ENCODE data around the gene THBS1. TPM values are rescaled to one million over a fixed set of nuclear protein-coding genes. Genes with fewer than 3 reads are reported as not detected.

The THBS1 gene
- total RNA-seq (2012; rRNA removed), result 28.4 and 183 TPM in 2 replicates

DNA sequence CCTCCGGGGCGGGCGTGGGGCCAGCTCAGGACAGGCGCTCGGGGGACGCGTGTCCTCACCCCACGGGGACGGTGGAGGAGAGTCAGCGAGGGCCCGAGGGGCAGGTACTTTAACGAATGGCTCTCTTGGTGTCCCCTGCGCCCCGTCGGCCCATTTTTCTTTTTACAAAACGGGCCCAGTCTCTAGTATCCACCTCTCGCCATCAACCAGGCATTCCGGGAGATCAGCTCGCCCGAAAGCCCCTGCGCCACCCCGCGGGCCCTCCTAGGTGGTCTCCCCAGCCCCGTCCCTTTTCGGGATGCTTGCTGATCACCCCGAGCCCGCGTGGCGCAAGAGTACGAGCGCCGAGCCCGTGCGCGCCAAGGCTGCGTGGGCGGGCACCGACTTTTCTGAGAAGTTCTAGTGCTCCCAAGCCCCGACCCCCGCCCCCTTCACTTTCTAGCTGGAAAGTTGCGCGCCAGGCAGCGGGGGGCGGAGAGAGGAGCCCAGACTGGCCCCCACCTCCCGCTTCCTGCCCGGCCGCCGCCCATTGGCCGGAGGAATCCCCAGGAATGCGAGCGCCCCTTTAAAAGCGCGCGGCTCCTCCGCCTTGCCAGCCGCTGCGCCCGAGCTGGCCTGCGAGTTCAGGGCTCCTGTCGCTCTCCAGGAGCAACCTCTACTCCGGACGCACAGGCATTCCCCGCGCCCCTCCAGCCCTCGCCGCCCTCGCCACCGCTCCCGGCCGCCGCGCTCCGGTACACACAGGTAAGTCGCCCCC, at the start of gene THBS1:
THBS1 (plus strand) TSS at position 595 of the 757 bp plus-strand sequence. CDS start 779 bp downstream, outside the sequence.
- Histone ChIP-seq H3K36me3 (ENCODE audit: insufficient read depth, low read length) (peaks cover 35% of the 10 kb centered on the region), H3K9me3 (replicated peaks; ENCODE audit: low read length) (no peaks in the 10 kb centered on the region), H3K9ac (ENCODE audit: low read depth, low read length) (peak within 1 kb of the TSS; percentile 83), H3K4me3 (ENCODE audit: low read length) (peak within 1 kb of the TSS; percentile 83), H3K4me2 (ENCODE audit: low read length) (peak within 1 kb of the TSS; percentile 82), H3K4me1 (ENCODE audit: control insufficient read depth, insufficient read depth, low read length) (peaks cover 36% of the 10 kb centered on the region), H3K27me3 (ENCODE audit: control insufficient read depth, insufficient read depth, low read length) (no peaks in the 10 kb centered on the region)

DNA sequence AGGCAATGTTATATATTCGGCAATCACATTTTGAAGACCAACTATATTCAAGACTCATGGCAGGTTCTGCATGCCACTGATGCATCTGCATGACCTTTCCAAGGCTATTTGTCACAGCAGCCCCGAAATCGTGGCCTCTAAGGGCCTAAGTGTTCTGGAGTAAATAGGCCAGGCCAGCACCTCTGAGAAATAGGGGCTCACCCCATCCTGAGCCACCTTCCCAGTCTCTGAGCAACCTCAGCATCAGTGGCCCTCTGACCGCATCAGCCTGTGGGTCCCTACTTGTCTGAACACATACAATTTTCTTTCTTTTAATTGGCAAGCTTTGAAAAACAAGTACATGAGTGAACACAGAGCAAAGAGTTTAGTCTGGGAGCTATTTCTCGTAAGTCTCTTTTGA, 45.9 kb upstream of the THBS1 start:
- H3K36me3 ChIP-seq (ENCODE audit: insufficient read depth, low read length), result no peaks in the 10 kb centered on the region
- no peaks in the 10 kb centered on the region for H3K27me3 ChIP-seq (ENCODE audit: control insufficient read depth, insufficient read depth, low read length)
- no peak overlapping the region for H3K4me2 ChIP-seq (ENCODE audit: low read length)
- H3K9me3 ChIP-seq (replicated peaks; ENCODE audit: low read length), result no peaks in the 10 kb centered on the region
- no peak overlapping the region for H3K4me3 ChIP-seq (ENCODE audit: low read length)
- H3K9ac ChIP-seq (ENCODE audit: low read depth, low read length), result no peak overlapping the region
- no peaks in the 10 kb centered on the region for H3K4me1 ChIP-seq (ENCODE audit: control insufficient read depth, insufficient read depth, low read length)

DNA sequence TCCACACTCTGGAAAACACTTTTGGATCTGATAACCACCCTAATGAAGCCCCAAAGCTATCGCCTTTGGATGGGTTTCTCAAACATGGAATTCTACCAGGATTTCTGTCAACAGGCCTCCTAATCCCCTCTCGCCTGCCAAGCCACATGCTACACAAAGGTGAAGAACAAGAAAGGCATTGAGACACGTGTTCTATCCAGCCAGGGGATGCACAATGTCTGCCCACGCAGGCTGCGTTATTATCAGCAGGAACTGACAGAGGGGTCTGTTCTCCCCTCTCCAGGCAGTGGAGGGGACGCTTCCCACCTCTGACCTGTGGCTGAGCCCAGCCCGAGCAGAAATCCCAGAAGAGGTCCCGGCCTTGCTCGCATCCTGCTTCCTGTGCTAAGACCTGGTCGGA, 45.4 kb upstream of the THBS1 start:
- H3K4me1 ChIP-seq (ENCODE audit: control insufficient read depth, insufficient read depth, low read length), result no peaks in the 10 kb centered on the region

DNA sequence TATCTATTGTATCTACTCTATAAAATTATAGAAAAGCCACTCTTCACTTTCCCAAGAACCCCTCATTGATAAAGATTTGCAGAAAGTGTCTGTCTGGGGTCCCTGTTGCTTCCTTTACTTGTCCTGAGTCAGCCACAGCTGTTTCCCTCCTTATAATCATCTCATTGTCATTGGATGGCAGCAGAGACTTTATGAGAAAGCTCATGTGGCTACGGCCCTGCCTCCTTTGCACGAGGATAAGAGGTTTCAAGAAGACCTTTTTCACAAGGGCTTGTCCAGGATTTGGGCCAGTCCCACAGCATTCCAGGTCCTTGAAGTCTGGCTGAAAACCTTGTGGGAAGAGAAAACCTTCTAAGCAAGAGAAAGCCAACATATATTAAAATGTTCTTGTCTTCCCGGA, 41.9 kb upstream of the THBS1 start:
- H3K4me1 ChIP-seq (ENCODE audit: control insufficient read depth, insufficient read depth, low read length), result no peaks in the 10 kb centered on the region
- no peaks in the 10 kb centered on the region for H3K36me3 ChIP-seq (ENCODE audit: insufficient read depth, low read length)

More for the DNA sequence above, 45.4 kb upstream of the THBS1 start:
- H3K4me2 ChIP-seq (ENCODE audit: low read length), result no peak overlapping the region
- H3K9me3 ChIP-seq (replicated peaks; ENCODE audit: low read length), result no peaks in the 10 kb centered on the region
- H3K4me3 ChIP-seq (ENCODE audit: low read length), result no peak overlapping the region
- H3K36me3 ChIP-seq (ENCODE audit: insufficient read depth, low read length), result no peaks in the 10 kb centered on the region
- H3K27me3 ChIP-seq (ENCODE audit: control insufficient read depth, insufficient read depth, low read length), result no peaks in the 10 kb centered on the region
- no peak overlapping the region for H3K9ac ChIP-seq (ENCODE audit: low read depth, low read length)

DNA sequence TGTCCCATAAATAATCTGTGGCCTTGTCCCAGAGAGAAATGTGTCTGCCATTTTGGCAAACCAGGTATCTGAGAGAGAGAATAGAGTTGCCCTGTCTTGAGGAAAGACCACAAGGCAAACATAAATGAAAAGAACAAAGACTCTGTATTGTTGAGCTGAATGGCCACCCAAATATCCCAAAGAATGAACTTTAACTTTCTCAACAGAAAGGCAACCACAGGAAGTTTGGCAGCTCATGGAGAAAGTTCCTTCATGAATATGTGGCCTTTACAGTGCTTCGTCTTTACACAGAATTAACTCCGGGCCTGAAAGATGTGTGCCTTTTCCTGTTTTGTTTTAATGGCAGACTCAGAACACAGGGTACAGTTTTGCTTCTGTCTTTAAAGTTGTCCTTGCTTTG, 41.4 kb upstream of the THBS1 start:
- H3K4me1 ChIP-seq (ENCODE audit: control insufficient read depth, insufficient read depth, low read length), result no peaks in the 10 kb centered on the region
- no peak overlapping the region for H3K4me3 ChIP-seq (ENCODE audit: low read length)
- H3K9me3 ChIP-seq (replicated peaks; ENCODE audit: low read length), result no peaks in the 10 kb centered on the region
- H3K27me3 ChIP-seq (ENCODE audit: control insufficient read depth, insufficient read depth, low read length), result no peaks in the 10 kb centered on the region
- no peaks in the 10 kb centered on the region for H3K36me3 ChIP-seq (ENCODE audit: insufficient read depth, low read length)
- H3K4me2 ChIP-seq (ENCODE audit: low read length), result no peak overlapping the region
- no peak overlapping the region for H3K9ac ChIP-seq (ENCODE audit: low read depth, low read length)

More for the DNA sequence above, 41.9 kb upstream of the THBS1 start:
- H3K4me2 ChIP-seq (ENCODE audit: low read length), result no peak overlapping the region
- H3K9me3 ChIP-seq (replicated peaks; ENCODE audit: low read length), result no peaks in the 10 kb centered on the region
- no peak overlapping the region for H3K9ac ChIP-seq (ENCODE audit: low read depth, low read length)
- H3K4me3 ChIP-seq (ENCODE audit: low read length), result no peak overlapping the region
- H3K27me3 ChIP-seq (ENCODE audit: control insufficient read depth, insufficient read depth, low read length), result no peaks in the 10 kb centered on the region

DNA sequence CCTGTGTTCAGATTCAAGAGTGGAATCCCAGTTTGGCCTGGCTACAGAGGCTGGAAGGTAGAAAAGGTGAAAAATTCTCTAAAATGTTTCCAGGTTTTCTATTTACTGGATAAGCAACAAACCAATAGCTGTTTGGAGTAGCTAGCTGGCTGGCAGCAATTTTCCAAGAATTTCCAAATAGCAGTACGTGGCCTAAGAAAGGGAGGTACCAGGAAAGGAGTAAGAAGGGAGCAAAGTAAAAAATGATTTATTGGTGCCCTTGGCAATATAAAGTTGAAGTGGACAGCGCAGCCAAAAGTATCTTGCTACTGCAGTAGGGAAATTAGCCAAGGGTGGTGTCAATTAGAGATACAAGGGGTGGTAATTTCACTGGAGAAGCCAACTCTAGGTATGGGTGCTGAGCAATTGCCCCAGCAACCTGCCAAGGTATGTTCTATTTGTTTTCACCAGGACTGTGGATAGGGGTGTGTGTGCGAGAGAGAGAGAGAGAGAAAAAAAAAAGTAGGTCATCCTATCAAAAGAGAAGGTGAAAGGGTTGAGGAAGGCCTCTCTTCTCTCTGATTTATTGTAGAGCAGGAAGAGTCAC, 40.8 kb upstream of the THBS1 start:
- no peaks in the 10 kb centered on the region for H3K36me3 ChIP-seq (ENCODE audit: insufficient read depth, low read length)
- H3K27me3 ChIP-seq (ENCODE audit: control insufficient read depth, insufficient read depth, low read length), result no peaks in the 10 kb centered on the region
- no peak overlapping the region for H3K4me3 ChIP-seq (ENCODE audit: low read length)
- H3K9ac ChIP-seq (ENCODE audit: low read depth, low read length), result no peak overlapping the region
- H3K4me2 ChIP-seq (ENCODE audit: low read length), result no peak overlapping the region
- no peaks in the 10 kb centered on the region for H3K4me1 ChIP-seq (ENCODE audit: control insufficient read depth, insufficient read depth, low read length)
- H3K9me3 ChIP-seq (replicated peaks; ENCODE audit: low read length), result peaks cover 2% of the 10 kb centered on the region

DNA sequence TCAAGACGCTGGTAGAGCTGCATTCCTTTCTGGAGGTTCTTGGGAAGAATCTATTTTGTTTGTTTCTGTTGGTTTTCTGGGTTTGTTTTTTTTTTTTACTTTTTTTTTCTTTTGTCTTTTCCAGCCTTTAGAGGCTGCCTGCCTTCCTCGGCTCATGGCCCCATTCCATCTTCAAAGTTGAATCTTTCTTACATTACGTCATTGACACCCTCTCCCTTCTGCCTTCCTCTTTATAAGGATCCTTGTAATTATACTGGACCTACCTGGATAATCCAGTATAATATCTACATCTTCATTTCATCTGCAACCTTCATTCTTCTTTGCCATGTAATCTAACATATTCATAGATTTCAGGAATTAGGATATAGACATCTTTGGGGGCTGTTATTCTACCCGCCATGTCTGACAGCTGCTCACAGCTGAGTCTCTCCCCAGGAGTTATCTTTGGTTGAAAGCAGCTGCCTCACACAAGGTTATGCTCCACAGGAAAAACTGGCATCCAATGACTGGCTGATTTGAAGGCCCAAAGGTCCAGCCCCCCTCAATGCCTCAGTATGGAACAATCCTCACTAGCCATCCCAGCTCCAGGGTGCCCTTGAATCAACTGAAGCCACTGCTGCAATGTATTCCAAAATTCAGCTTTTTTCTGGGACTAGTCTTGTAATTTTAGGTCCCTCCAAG, 38.4 kb upstream of the THBS1 start:
- no peaks in the 10 kb centered on the region for H3K4me1 ChIP-seq (ENCODE audit: control insufficient read depth, insufficient read depth, low read length)
- no peak overlapping the region for H3K4me3 ChIP-seq (ENCODE audit: low read length)
- H3K9ac ChIP-seq (ENCODE audit: low read depth, low read length), result no peak overlapping the region
- peaks cover 6% of the 10 kb centered on the region for H3K9me3 ChIP-seq (replicated peaks; ENCODE audit: low read length)
- H3K36me3 ChIP-seq (ENCODE audit: insufficient read depth, low read length), result no peaks in the 10 kb centered on the region
- no peaks in the 10 kb centered on the region for H3K27me3 ChIP-seq (ENCODE audit: control insufficient read depth, insufficient read depth, low read length)
- H3K4me2 ChIP-seq (ENCODE audit: low read length), result no peak overlapping the region

DNA sequence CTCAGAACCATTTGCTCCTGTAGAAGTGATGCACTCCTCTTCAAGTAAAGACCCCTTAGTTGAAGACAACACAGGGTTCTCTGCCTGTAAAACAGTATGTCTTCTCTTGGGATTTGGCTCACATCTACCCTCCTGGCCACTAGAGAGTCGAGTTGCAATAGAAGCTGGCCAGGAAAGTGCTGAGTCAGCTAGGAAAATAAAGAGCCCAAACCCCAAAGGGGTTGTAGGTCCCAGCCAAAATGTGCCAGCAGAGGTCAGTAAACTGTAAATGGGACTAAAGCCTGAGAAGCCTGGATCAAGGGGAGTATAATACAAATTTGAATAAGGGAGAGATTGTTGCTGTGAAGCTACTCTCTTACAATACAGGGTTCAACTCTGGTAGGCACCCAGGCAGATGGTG, 37.2 kb upstream of the THBS1 start:
- Histone ChIP-seq H3K4me2 (ENCODE audit: low read length) (no peak overlapping the region), H3K4me3 (ENCODE audit: low read length) (no peak overlapping the region), H3K36me3 (ENCODE audit: insufficient read depth, low read length) (no peaks in the 10 kb centered on the region), H3K9me3 (replicated peaks; ENCODE audit: low read length) (peaks cover 6% of the 10 kb centered on the region), H3K27me3 (ENCODE audit: control insufficient read depth, insufficient read depth, low read length) (no peaks in the 10 kb centered on the region), H3K4me1 (ENCODE audit: control insufficient read depth, insufficient read depth, low read length) (no peaks in the 10 kb centered on the region), H3K9ac (ENCODE audit: low read depth, low read length) (no peak overlapping the region)

DNA sequence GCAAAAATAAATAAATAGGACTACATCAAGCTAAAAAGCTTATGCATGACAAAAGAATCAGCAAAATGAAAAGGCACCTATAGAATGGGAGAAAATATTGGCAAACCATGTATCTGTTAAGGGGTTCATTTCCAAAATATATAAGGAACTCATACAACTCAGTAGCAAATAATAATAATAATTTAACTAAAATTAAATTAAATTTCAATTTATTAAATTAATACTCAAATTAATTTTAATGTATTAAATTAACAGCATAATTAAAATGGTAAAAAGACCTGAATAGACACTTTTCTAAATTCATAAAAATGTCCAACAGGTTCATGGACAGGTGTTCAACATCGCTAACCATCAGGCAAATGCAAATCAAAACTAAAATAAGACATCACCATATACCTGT, 34.0 kb upstream of the THBS1 start:
- Histone ChIP-seq H3K27me3 (ENCODE audit: control insufficient read depth, insufficient read depth, low read length) (no peaks in the 10 kb centered on the region), H3K4me3 (ENCODE audit: low read length) (no peak overlapping the region), H3K9me3 (replicated peaks; ENCODE audit: low read length) (peaks cover 6% of the 10 kb centered on the region), H3K4me1 (ENCODE audit: control insufficient read depth, insufficient read depth, low read length) (no peaks in the 10 kb centered on the region), H3K9ac (ENCODE audit: low read depth, low read length) (no peak overlapping the region), H3K36me3 (ENCODE audit: insufficient read depth, low read length) (no peaks in the 10 kb centered on the region), H3K4me2 (ENCODE audit: low read length) (no peak overlapping the region)

DNA sequence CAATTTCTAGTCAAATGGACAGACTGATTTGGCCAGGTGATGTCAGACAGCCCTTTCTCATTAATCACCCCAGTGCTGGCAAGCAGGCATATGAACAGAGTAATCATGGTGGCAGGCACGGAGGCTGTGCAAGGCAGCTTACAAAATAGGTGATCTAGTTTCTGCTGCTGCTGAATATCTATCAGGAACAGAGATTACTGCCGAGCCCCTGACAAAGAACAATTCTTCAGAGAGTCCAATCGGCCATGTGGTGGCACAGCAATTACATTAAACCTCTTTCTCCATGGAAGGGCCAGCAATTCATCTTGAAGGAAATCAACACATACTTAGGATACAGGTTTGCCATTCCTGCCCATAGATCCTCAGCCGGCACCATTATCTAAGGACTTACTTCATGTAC, 32.3 kb upstream of the THBS1 start:
- Histone ChIP-seq H3K4me3 (ENCODE audit: low read length) (no peak overlapping the region), H3K9ac (ENCODE audit: low read depth, low read length) (no peak overlapping the region), H3K27me3 (ENCODE audit: control insufficient read depth, insufficient read depth, low read length) (no peaks in the 10 kb centered on the region), H3K4me2 (ENCODE audit: low read length) (no peak overlapping the region), H3K36me3 (ENCODE audit: insufficient read depth, low read length) (no peaks in the 10 kb centered on the region), H3K4me1 (ENCODE audit: control insufficient read depth, insufficient read depth, low read length) (no peaks in the 10 kb centered on the region), H3K9me3 (replicated peaks; ENCODE audit: low read length) (peaks cover 6% of the 10 kb centered on the region)

DNA sequence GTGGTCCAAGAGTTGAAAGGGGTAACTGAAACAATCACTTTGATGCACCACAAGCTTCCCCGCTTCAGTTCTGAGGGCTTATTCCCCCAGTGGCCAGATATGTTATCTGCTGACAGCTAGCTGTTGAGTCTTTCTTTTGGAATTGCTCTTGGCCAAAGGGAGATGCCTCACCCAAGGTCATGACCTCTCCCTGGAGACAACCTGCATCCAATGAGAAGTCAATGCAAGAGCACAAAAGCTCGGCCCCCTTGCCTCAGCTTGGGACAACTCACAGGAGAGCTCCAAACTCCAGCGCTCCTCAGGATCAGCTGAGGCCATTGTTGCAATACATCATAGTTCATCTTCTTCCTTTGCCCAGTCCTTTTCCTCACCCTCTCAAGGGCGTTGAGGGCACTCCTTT, 31.0 kb upstream of the THBS1 start:
- H3K27me3 ChIP-seq (ENCODE audit: control insufficient read depth, insufficient read depth, low read length), result no peaks in the 10 kb centered on the region

More for the DNA sequence above, 31.0 kb upstream of the THBS1 start:
- Histone ChIP-seq H3K9me3 (replicated peaks; ENCODE audit: low read length) (peaks cover 6% of the 10 kb centered on the region), H3K4me1 (ENCODE audit: control insufficient read depth, insufficient read depth, low read length) (no peaks in the 10 kb centered on the region), H3K4me3 (ENCODE audit: low read length) (no peak overlapping the region), H3K9ac (ENCODE audit: low read depth, low read length) (no peak overlapping the region), H3K36me3 (ENCODE audit: insufficient read depth, low read length) (no peaks in the 10 kb centered on the region), H3K4me2 (ENCODE audit: low read length) (no peak overlapping the region)

Data from skeletal muscle satellite cell (primary cell).